GM12872 (cell line): Measurements from ENCODE around the gene RAPGEF2.

Experiments
- CTCF ChIP-seq: IDR thresholded peaks from 3 replicates; pipeline ENCODE4 v1.5.1; 2011; ENCODE audit warnings: low read depth, mild to moderate bottlenecking, low read length, moderate library complexity; ENCODE audit not compliant: insufficient read depth

The RAPGEF2 gene

GRCh38 chr4:159117968-159118367 lies 15.1 kb downstream of the RAPGEF2 start:
- no peak for TF ChIP-seq CTCF

- TF ChIP-seq CTCF = no peak
Observed at GRCh38 chr4:159121371-159121770, 18.5 kb downstream of the RAPGEF2 start.

- TF ChIP-seq CTCF = no peak
Observed at GRCh38 chr4:159126716-159127115, 23.8 kb downstream of the RAPGEF2 start.

- TF ChIP-seq CTCF = no peak
Observed at GRCh38 chr4:159127745-159128518, 25.1 kb downstream of the RAPGEF2 start.

- no peak for TF ChIP-seq CTCF
Observed at GRCh38 chr4:159129814-159130550, 27.1 kb downstream of the RAPGEF2 start.

GRCh38 chr4:159131564-159131963 lies 28.7 kb downstream of the RAPGEF2 start:
- no peak for TF ChIP-seq CTCF

- TF ChIP-seq CTCF = no peak
Observed at GRCh38 chr4:159134429-159134828, 31.6 kb downstream of the RAPGEF2 start.
